Measurements from ENCODE around the gene ALCAM. TPM values are rescaled to one million over a fixed set of nuclear protein-coding genes. Genes with fewer than 3 reads are reported as not detected.

The ALCAM gene
- total and polyA plus RNA-seq, 2 of the 8 experiments (the other 6 are each of a cell fraction or from before 2014, with no cell fraction given), result 10.8 to 33.0 TPM

GRCh38 chr3:105537371-105538080 lies 170.8 kb downstream of the ALCAM start (continued):
- TF ChIP-seq TAF1 (IDR thresholded peaks at IDR 0.05; ENCODE audit: low read depth, low read length) (no peak), RBBP5 (IDR thresholded peaks at IDR 0.05; ENCODE audit: borderline replicate concordance, low read depth, low read length) (no peak)

All from H1 (cell line).